GM12878 (cell line): ENCODE data around the gene FBXO42.

Source experiments
- BCLAF1 ChIP-seq: fragments of 450-650 bp; IDR thresholded peaks from 2 replicates; pipeline ENCODE4 v1.6.1; 2017; ENCODE audit warnings: antibody characterized with exemption, mild to moderate bottlenecking, moderate library complexity
- CHD1 ChIP-seq: IDR thresholded peaks from 2 replicates; pipeline ENCODE4 v1.6.1; 2012; ENCODE audit warnings: low read depth, low read length, improper control_type of control experiment
- CTCF ChIP-seq, 3 experiments: IDR thresholded peaks in 2 of 3; conservative IDR thresholded peaks in 1 of 3; 2 replicates each; pipeline ENCODE4 v1.5.1; 2011; ENCODE audit warnings: low read depth in 3 of 3, low read length in 3 of 3, mild to moderate bottlenecking in 3 of 3, control low read depth in 2 of 3, moderate library complexity in 2 of 3, inconsistent platforms in 1 of 3, mixed read lengths in 1 of 3; ENCODE audit not compliant: control insufficient read depth in 2 of 3, insufficient read depth in 1 of 3; ENCODE audit errors: extremely low read depth in 1 of 3
- EP300 ChIP-seq, 2 experiments: fragments of 150-350 bp in 1 of 2; IDR thresholded peaks; 2 replicates each; pipeline ENCODE4 v1.6.1; 2011 to 2012; ENCODE audit warnings: low read depth in 2 of 2, low read length in 2 of 2, borderline replicate concordance in 1 of 2, improper control_type of control experiment in 1 of 2, inconsistent platforms in 1 of 2; ENCODE audit not compliant: control insufficient read depth in 1 of 2
- JUND ChIP-seq: IDR thresholded peaks from 2 replicates; pipeline ENCODE4 v1.6.1; 2012; ENCODE audit warnings: low read depth, mild to moderate bottlenecking, low read length, improper control_type of control experiment, moderate library complexity
- MYC ChIP-seq: IDR thresholded peaks from 2 replicates; pipeline ENCODE4 v1.6.1; 2011; ENCODE audit warnings: mild to moderate bottlenecking, low read length, moderate library complexity, inconsistent platforms; ENCODE audit not compliant: insufficient read depth, insufficient replicate concordance, insufficient read length, severe bottlenecking
- POLR2A ChIP-seq: IDR thresholded peaks from 2 replicates; pipeline ENCODE4 v1.6.1; 2011; ENCODE audit warnings: low read depth, mild to moderate bottlenecking, low read length
- POLR2AphosphoS2 ChIP-seq: IDR thresholded peaks from 2 replicates; pipeline ENCODE4 v1.6.1; 2011; ENCODE audit warnings: low read depth, mild to moderate bottlenecking, low read length, improper control_type of control experiment, moderate library complexity
- RCOR1 ChIP-seq: conservative IDR thresholded peaks from 2 replicates; pipeline ENCODE4 v1.6.1; 2012; ENCODE audit warnings: low read depth, low read length, improper control_type of control experiment
- ZNF622 ChIP-seq: fragments of 450-650 bp; IDR thresholded peaks from 2 replicates; pipeline ENCODE4 v1.6.1; 2017; ENCODE audit warnings: mild to moderate bottlenecking, inconsistent platforms
- ZZZ3 ChIP-seq: IDR thresholded peaks from 2 replicates; pipeline ENCODE4 v1.6.1; 2011; ENCODE audit warnings: low read depth; ENCODE audit not compliant: control insufficient read depth, insufficient read length
- TF ChIP-seq, protein P1 (sequence below): IDR thresholded peaks from 2 replicates; pipeline ENCODE4 v1.6.1; 2011; ENCODE audit warnings: mild to moderate bottlenecking, low read depth, low read length, moderate library complexity; ENCODE audit not compliant: insufficient replicate concordance

DNA sequence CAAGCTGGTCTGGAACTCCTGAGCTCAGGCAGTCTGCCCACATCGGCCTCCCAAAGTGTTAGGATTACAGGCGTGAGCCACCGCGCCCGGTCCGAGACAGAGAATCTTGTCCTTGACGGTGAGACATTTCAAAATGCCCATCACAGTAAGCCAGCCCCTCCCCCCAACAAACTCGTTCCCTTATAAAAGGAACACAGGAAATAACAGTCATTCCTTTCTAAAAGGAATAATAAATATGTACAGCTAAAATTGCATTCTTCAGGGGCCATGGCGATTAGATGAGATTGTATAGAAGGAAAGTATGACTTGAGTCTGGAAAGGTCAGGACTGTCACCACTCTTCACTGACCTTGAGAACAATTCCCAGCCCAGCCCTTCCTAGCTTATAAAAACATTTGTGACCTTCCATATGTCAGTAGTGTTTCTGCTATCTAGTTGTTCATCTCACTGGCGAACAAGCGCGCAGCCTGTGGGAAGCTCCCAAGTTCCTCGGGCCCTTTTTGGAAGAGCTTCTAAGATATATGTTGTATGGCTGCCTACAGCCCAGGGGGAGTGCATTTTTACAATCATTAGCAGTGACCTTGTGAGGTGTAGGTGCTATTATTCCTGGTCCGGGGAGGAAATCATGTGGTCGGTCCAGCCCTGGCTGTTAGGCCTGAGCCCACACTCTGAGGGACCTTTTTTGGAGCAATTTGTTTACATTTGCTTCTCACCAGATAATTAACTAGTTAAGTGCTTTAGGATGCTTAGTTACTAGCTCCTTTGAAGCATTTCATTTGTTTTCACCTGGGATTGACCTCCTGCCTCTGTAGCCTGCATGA, 23.5 kb upstream of the FBXO42 start:
- TF ChIP-seq BCLAF1 (no peak), CTCF (IDR thresholded peaks at IDR 0.05 in 2 of 3, conservative IDR thresholded peaks at IDR 0.05 in 1 of 3; ENCODE audit: control insufficient read depth in 2 of 3, extremely low read depth in 1 of 3, insufficient read depth in 1 of 3, low read depth in 3 of 3, low read length in 3 of 3) (no peak), CHD1 (no peak), MYC (no peak), EP300 (IDR thresholded peaks at IDR 0.05; ENCODE audit: borderline replicate concordance in 1 of 2, control insufficient read depth in 1 of 2, low read depth in 2 of 2, low read length in 2 of 2) (no peak), POLR2A (no peak), POLR2AphosphoS2 (no peak), ZNF622 (no peak), ZZZ3 (no peak), JUND (no peak), RCOR1 (no peak)
- TF ChIP-seq, protein P1, sequence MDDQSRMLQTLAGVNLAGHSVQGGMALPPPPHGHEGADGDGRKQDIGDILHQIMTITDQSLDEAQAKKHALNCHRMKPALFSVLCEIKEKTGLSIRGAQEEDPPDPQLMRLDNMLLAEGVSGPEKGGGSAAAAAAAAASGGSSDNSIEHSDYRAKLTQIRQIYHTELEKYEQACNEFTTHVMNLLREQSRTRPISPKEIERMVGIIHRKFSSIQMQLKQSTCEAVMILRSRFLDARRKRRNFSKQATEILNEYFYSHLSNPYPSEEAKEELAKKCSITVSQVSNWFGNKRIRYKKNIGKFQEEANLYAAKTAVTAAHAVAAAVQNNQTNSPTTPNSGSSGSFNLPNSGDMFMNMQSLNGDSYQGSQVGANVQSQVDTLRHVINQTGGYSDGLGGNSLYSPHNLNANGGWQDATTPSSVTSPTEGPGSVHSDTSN, result no peak
